ENCODE measurements around the gene REPS1.

Gene REPS1

DNA sequence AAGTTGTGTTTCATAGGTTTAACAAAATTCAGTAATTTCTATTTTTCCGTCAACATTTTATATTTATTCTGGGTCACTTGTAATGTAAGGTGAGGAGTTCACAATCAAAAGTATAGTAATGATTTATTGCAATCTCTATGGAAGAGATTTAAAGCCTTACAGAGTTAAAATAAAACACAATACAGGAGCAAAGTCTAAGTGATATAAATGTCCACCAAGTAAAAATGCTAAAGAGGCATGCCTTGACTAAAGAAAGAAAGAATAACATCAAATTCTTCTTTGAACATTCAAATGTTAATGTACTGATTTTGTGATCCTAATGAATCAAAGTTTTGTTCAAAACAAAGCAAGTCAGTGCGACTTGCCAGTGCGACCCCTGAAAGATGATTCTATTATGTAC lies 61.5 kb downstream of the REPS1 start:
- no peak for DNase-seq (ENCODE audit: low read depth in 2 of 2)

DNA sequence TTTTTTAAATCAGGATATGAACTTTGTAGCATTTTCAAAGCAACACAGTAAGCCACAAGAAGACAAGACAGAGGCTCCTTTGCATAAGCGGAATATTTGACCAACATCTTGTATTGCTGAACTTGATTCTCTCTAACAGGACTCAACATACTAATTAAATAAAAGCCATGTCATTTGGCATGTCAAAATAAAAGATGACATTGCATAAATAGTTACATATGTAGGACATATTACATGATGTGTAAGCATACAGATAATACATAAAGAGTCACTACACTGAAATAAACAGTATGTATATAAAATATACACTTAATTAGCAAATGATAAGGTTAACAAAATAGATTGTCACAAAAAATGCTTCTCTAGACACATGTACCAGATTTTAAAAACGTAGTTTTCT lies 62.2 kb downstream of the REPS1 start:
- DNase-seq (ENCODE audit: low read depth in 2 of 2): no peak

DNA sequence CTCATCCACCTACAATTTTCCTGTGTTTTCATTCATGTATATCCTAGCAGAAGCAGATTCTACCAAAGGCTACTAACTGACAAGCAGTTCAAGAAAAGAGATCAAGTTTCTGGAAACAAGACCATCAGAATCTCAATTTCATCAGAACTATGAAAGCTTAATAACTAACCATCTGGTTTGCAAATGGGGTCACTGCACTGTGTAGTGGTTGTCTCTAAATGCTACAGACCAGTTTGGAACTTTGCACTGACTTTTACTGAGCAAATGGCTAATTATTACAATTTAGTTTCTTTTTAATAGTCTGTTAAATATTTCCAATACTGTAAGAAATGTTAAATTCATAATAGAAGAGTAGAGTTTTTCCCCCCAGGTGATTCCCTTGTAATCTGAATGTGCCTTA lies 64.5 kb downstream of the REPS1 start:
- DNase-seq (ENCODE audit: low read depth in 2 of 2): no peak

- no peak for DNase-seq (ENCODE audit: low read depth in 2 of 2)
Measured at GRCh38 chr6:138920906-138921305, 67.1 kb downstream of the REPS1 start.

- DNase-seq (ENCODE audit: low read depth in 2 of 2): no peak
Measured at GRCh38 chr6:138914701-138915100, 73.4 kb downstream of the REPS1 start.

GRCh38 chr6:138912308-138912707 lies 75.7 kb downstream of the REPS1 start:
- no peak for DNase-seq (ENCODE audit: low read depth in 2 of 2)

- no peak for DNase-seq (ENCODE audit: low read depth in 2 of 2)
Measured at GRCh38 chr6:138909975-138910374, 78.1 kb downstream of the REPS1 start.

DNA sequence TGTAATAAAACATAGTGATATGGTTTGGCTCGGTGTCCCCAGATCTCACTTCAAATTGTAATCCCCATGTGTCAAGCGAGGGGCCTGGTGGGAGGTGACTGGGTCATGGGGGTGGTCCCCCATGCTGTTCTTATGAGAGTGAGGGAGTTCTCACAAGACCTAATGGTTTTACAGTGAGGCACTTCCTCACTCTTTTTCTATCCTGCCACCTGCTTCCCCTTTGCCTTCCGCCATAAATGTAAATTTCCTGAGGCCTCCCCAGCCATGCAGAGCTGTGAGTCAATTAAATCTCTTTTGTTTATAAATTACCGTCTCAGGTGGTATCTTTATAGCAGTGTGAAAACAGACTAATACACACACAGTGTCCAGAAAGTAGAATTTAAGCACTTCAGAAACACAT lies 78.5 kb downstream of the REPS1 start:
- DNase-seq (ENCODE audit: low read depth in 2 of 2): no peak

GRCh38 chr6:138907167-138907566 lies 80.9 kb downstream of the REPS1 start:
- DNase-seq (ENCODE audit: low read depth in 2 of 2): no peak

DNA sequence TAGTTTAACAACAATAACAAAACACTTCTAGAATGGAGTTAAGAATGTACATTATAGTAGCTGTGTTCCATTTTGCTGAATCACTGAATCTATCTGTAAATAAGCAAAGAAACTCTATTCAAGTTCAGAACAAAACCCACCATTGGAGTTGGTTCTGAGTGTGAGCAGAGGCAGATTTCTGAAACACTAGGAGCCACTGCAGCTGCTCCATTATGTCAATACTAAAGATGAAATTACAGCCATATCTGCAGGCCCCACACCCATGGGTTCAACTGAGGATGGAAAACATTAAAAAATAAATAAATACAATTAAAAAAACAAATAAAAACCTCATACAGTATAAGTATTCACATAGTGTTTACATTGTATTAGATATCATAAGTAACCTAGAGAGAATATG lies 91.0 kb downstream of the REPS1 start:
- DNase-seq (ENCODE audit: low read depth in 2 of 2): no peak

GRCh38 chr6:138896104-138896756 lies 91.8 kb downstream of the REPS1 start:
- DNase-seq (ENCODE audit: low read depth in 2 of 2): no peak

DNA sequence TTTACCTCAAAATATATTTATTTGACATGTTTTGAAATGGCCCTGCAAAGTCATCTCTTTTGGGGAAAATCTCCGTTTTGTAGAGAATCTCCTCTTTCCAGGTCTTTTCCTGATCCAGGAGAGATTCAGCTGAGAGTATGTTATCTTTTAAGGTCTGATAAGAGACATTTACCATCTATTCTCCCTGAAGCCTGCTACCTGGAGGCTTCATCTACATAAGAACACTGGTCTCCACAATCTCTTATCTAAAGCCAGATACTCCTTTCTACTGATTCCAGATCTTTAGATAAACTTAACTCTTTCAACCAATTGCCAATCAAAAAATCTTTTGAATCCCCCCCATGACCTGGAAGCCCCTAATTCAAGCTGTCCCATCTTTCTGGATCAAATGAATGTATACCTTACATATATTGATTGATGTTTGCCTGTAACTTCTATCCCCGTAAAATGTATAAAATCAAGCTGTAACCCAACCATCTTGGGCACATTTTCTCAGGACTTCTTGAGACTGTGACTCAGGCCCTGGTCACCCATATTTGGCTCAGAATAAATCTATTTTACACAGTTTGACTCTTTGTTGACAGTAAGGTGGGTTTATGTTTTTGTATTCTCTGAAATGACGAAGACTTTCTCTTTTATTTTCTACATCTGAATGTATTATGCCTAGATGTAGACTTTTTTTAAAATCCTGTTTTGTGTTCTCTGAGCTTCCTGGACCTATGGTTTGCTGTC lies 96.6 kb downstream of the REPS1 start:
- DNase-seq (ENCODE audit: low read depth in 2 of 2): no peak

DNA sequence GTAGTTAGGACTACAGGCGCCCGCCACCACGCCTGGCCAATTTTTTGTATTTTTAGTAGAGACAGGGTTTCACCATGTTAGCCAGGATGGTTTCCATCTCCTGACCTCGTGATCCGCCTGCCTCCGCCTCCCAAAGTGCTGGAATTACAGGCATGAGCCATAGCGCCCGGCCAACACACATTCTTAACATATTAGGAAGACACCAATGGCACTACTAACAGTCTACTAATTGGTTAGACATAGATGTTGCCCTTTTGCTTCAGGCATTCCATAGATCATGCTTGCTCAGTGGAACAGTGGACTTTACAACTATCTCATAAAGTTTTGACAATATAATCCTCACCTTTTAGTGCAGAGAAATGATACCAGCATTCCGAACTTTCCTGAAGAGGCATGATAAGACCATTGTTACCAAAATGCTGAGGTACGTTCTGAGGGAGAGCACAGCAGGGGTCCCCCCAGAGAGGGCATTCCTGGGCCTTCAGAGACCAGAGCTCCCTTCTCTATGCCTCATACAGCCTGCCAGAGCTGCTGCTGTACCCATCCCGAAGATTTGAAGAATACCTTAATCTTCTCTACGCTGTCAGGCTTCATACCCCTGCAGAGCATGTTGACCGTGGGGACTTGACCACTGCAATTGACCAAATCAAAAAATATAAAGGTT lies 102.8 kb downstream of the REPS1 start:
- no peak for DNase-seq (ENCODE audit: low read depth in 2 of 2)

GRCh38 chr6:138882369-138883017 lies 105.6 kb downstream of the REPS1 start:
- no peak for DNase-seq (ENCODE audit: low read depth in 2 of 2)

GRCh38 chr6:138873191-138873590 lies 114.9 kb downstream of the REPS1 start:
- no peak for DNase-seq (ENCODE audit: low read depth in 2 of 2)

DNA sequence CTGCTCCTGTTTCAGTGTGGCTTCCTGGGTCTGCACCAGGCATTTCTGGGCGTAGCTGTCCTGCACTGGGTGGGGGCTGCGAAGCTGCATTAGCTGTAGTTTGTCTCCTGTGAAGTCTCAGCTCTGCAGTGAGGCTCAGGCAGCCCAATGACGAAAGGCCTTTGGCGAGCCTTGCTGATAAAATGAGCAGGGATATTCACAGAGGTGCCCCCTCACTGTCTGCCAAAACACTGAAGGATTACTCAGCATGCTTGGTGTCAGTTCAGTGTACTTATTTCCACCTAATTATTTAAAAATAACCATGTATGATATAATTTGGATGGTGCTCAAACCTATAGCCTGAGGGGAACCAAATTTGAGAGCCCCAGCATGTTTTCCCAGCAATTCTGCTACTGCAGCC lies 118.7 kb downstream of the REPS1 start:
- no peak for DNase-seq (ENCODE audit: low read depth in 2 of 2)

- DNase-seq (ENCODE audit: low read depth in 2 of 2): no peak
Measured at GRCh38 chr6:138868181-138868580, 119.9 kb downstream of the REPS1 start.

- DNase-seq (ENCODE audit: low read depth in 2 of 2): no peak
Measured at GRCh38 chr6:138865480-138866109, 122.5 kb downstream of the REPS1 start.

DNA sequence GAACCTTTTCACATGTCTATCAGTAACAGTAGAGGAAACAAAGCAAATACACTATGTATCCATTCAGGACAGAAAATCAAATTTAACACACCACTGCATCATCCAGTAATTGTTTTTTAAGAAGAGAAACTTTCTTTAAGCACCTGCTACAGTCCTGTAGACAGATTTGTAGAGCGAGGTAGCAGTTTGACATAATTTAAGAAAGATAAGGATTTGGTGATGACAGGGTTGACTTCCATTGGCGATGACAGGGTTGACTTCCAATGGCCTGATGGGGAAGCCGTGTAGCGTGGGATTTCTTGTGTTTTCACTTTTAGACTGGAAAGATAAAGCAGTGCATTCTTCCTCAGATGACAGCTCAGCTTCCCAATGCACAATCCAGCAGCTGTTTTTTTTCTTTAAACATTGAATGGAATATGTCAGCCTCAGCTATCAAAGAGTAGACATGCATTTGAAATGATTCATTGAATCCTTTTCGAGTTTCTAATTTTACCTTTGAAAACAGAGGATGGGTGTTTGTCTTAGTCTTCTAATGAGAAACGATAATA lies 123.6 kb downstream of the REPS1 start:
- DNase-seq (ENCODE audit: low read depth in 2 of 2): no peak

DNA sequence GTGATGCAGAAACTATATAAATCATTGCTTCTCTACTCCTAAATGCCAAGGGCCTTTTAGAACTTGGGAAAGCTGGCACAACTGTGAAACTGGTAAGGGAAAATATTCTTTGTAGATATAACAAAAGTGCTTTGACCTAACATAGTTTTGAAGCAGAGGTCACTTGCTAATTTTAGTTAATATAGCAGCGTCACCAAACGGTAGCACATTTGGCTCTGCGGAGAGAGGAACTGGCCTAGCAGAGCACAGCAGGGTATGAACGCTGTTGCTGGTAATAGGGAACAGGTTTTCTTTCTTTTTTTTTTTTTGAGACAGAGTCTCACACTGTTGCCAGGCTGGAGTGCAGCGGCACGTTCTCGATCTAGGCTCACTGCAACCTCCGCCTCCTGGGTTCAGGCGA lies 124.7 kb downstream of the REPS1 start:
- DNase-seq (ENCODE audit: low read depth in 2 of 2): no peak

DNA sequence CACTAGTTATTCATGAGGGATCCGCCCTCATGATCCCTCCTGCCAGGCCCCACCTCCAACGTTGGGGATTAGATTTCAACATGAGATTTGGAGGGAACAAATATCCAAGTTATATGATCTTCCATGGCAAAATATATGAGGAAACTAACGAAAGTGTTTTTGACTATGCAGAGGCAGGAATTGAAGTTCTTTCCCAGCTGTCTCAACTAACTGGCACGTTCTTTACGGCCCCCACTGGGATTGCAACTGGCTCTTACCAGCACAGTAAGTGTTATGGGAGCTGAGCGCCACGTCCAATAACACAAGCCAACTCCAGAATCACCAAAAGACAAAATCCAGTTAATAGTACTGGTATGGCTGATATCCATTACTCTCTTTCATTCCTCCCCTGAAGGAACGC lies 125.6 kb downstream of the REPS1 start:
- no peak for DNase-seq (ENCODE audit: low read depth in 2 of 2)

- no peak for DNase-seq (ENCODE audit: low read depth in 2 of 2)
Measured at GRCh38 chr6:138857775-138858174, 130.3 kb downstream of the REPS1 start.
